NCI-H82 treated with DMSO at 0.1 percent for 48 hours (cell line): ENCODE measurements around the gene AP4S1.
A peak's percentile ranks its signal among the peaks of the same experiment; 100 is the strongest.
"Not testable (repeated sequence)": the region's sequence is repeated elsewhere in the genome, so short reads cannot be mapped to it uniquely, and the experiment has no call there.

Source experiments
- DNase-seq: peaks from one replicate; lab custom pipeline; 2025; ENCODE audit not compliant: unreplicated experiment; lab: John Stamatoyannopoulos, UW

AP4S1 gene

GRCh38 chr14:31025367-31026076 lies at the start of gene AP4S1:
Gene AP4S1, plus strand, starts transcription at chr14:31025649. Its CDS starts 40,548 bp downstream, at chr14:31066197.
- DNase-seq: peak; percentile 5

- no peak for DNase-seq
These were observed 47.7 kb upstream of the AP4S1 start for GRCh38 chr14:30977752-30978151.

GRCh38 chr14:30980106-30980704 lies 45.2 kb upstream of the AP4S1 start:
- not testable (repeated sequence) for DNase-seq

GRCh38 chr14:30980980-30981379 lies 44.5 kb upstream of the AP4S1 start:
- no peak for DNase-seq

GRCh38 chr14:30982533-30982932 lies 42.9 kb upstream of the AP4S1 start:
- DNase-seq: no peak

GRCh38 chr14:30983858-30984257 lies 41.6 kb upstream of the AP4S1 start:
- DNase-seq: no peak

- DNase-seq: no peak
These were observed 39.7 kb upstream of the AP4S1 start for GRCh38 chr14:30985796-30986195.

GRCh38 chr14:30988509-30988908 lies 36.9 kb upstream of the AP4S1 start:
- DNase-seq: no peak

- no peak for DNase-seq
These were observed 34.7 kb upstream of the AP4S1 start for GRCh38 chr14:30990770-30991169.

GRCh38 chr14:30991408-30991807 lies 34.0 kb upstream of the AP4S1 start:
- no peak for DNase-seq

GRCh38 chr14:30993071-30993470 lies 32.4 kb upstream of the AP4S1 start:
- DNase-seq: no peak

GRCh38 chr14:30994681-30995620 lies 30.5 kb upstream of the AP4S1 start:
- no peak for DNase-seq

GRCh38 chr14:30995689-30996088 lies 29.8 kb upstream of the AP4S1 start:
- no peak for DNase-seq

- DNase-seq: no peak
These were observed 28.4 kb upstream of the AP4S1 start for GRCh38 chr14:30996892-30997659.

- no peak for DNase-seq
These were observed 27.2 kb upstream of the AP4S1 start for GRCh38 chr14:30998100-30998706.

- no peak for DNase-seq
These were observed 26.2 kb upstream of the AP4S1 start for GRCh38 chr14:30999038-30999773.

GRCh38 chr14:31000629-31001338 lies 24.7 kb upstream of the AP4S1 start:
- no peak for DNase-seq

GRCh38 chr14:31001339-31001658 lies 24.1 kb upstream of the AP4S1 start:
- DNase-seq: no peak

GRCh38 chr14:31003284-31003683 lies 22.2 kb upstream of the AP4S1 start:
- DNase-seq: no peak
